Trophoblast cell (in vitro differentiated cells and primary cell): ENCODE data around the gene CD47.

Experiments
- DNase-seq, 2 donors: peaks; one replicate each; pipeline ENCODE4 v3.0.0-alpha.2; 2016
- H2AFZ ChIP-seq: 2 replicates; pipeline ENCODE4 v1.6.1; 2013; ENCODE audit warnings: low read length, moderate library complexity, mild to moderate bottlenecking; ENCODE audit not compliant: insufficient read depth, poor library complexity
- H2AK5ac ChIP-seq: 2 replicates; pipeline ENCODE4 v1.6.1; 2013; ENCODE audit warnings: mild to moderate bottlenecking, low read length
- H2BK120ac ChIP-seq: 2 replicates; pipeline ENCODE4 v1.6.1; 2013; ENCODE audit warnings: low read length, mild to moderate bottlenecking, moderate library complexity; ENCODE audit not compliant: insufficient read depth, poor library complexity
- H2BK12ac ChIP-seq: 2 replicates; pipeline ENCODE4 v1.6.1; 2013; ENCODE audit warnings: mild to moderate bottlenecking, low read length, moderate library complexity
- H2BK5ac ChIP-seq: 2 replicates; pipeline ENCODE4 v1.6.1; 2013; ENCODE audit warnings: low read length, low read depth, moderate library complexity, mild to moderate bottlenecking; ENCODE audit not compliant: poor library complexity
- H3K14ac ChIP-seq: 2 replicates; pipeline ENCODE4 v1.6.1; 2013; ENCODE audit warnings: mild to moderate bottlenecking, low read length
- H3K18ac ChIP-seq: 2 replicates; pipeline ENCODE4 v1.6.1; 2013; ENCODE audit warnings: mild to moderate bottlenecking, low read length
- H3K23ac ChIP-seq: 2 replicates; pipeline ENCODE4 v1.6.1; 2013; ENCODE audit warnings: low read length
- H3K27ac ChIP-seq: 2 replicates; pipeline ENCODE4 v1.5.1; 2013; ENCODE audit warnings: low read depth, mild to moderate bottlenecking, inconsistent platforms, low read length, moderate library complexity
- H3K27me3 ChIP-seq: 2 replicates; pipeline ENCODE4 v1.6.1; 2013; ENCODE audit warnings: inconsistent platforms, mild to moderate bottlenecking, low read length, moderate library complexity; ENCODE audit not compliant: insufficient read depth
- H3K36me3 ChIP-seq, 2 experiments: 1 replicate in 1 of 2; 2 replicates in 1 of 2; pipeline ENCODE4 v1.6.1; 2013; ENCODE audit warnings: low read length in 2 of 2, mild to moderate bottlenecking in 2 of 2, moderate library complexity in 1 of 2; ENCODE audit not compliant: insufficient read depth in 2 of 2, control insufficient read depth in 1 of 2
- H3K4ac ChIP-seq: 2 replicates; pipeline ENCODE4 v1.6.1; 2013; ENCODE audit warnings: low read depth, mild to moderate bottlenecking, low read length, moderate library complexity
- H3K4me1 ChIP-seq, 2 experiments: 1 replicate in 1 of 2; 2 replicates in 1 of 2; pipeline ENCODE4 v1.6.1; 2013; ENCODE audit warnings: low read length in 2 of 2, mild to moderate bottlenecking in 2 of 2, moderate library complexity in 1 of 2; ENCODE audit not compliant: insufficient read depth in 2 of 2, control insufficient read depth in 1 of 2
- H3K4me2 ChIP-seq: 2 replicates; pipeline ENCODE4 v1.6.1; 2013; ENCODE audit warnings: inconsistent platforms, mild to moderate bottlenecking, low read length, moderate library complexity
- H3K4me3 ChIP-seq: 2 replicates; pipeline ENCODE4 v1.5.1; 2013; ENCODE audit warnings: mild to moderate bottlenecking, low read depth, low read length, inconsistent platforms
- H3K79me1 ChIP-seq: one replicate; pipeline ENCODE4 v1.6.1; 2013; ENCODE audit warnings: low read length
- H3K79me2 ChIP-seq: 2 replicates; pipeline ENCODE4 v1.6.1; 2013; ENCODE audit warnings: low read length, mild to moderate bottlenecking; ENCODE audit not compliant: control insufficient read depth, insufficient read depth, poor library complexity
- H3K9ac ChIP-seq: 2 replicates; pipeline ENCODE4 v1.6.1; 2013; ENCODE audit warnings: mild to moderate bottlenecking, low read length
- H3K9me3 ChIP-seq: 2 replicates; pipeline ENCODE4 v1.6.1; 2013; ENCODE audit warnings: low read depth, mild to moderate bottlenecking, control low read depth, inconsistent platforms, low read length; ENCODE audit not compliant: insufficient read depth
- H4K12ac ChIP-seq: 2 replicates; pipeline ENCODE4 v1.6.1; 2013; ENCODE audit warnings: low read depth, mild to moderate bottlenecking, low read length, moderate library complexity
- H4K8ac ChIP-seq: 2 replicates; pipeline ENCODE4 v1.6.1; 2013; ENCODE audit warnings: low read depth, mild to moderate bottlenecking, low read length, moderate library complexity
- H4K91ac ChIP-seq: one replicate; pipeline ENCODE4 v1.6.1; 2013; ENCODE audit warnings: low read depth, mild to moderate bottlenecking, low read length, moderate library complexity
- whole genome bisulfite sequencing: extraction: QIAGEN DNeasy Blood & Tissue Kit; methylation state at CpG from one replicate; pipeline ENCODE4 v1.1.7; 2013; ENCODE audit warnings: missing lambda C conversion rate; ENCODE audit not compliant: insufficient read length, insufficient coverage; ENCODE audit errors: extremely low coverage; 5-methylcytosine and 5-hydroxymethylcytosine counted together

CD47 gene

DNA sequence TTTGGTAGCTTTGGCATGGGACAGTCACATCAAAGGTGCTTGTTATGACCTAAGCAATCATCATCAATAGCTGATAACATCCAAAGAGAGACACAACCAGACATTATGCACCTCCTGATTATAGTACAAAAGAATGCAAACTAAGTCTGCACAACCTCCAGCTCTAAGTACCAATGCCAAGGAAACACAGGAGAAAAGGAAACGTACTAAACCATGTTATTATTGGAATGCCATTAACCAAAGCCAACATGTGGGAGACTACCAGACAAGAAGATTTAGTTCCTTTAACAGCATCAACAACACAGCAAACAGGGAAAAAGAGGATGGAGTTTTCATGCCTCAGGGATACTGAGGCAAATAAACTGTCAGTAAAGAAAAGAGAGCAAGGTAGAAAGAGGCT is 61.4 kb downstream of the CD47 start:
- Histone ChIP-seq H3K23ac (no peak overlapping the region), H3K9me3 (no peaks in the 10 kb centered on the region), H2AFZ (no peak overlapping the region), H4K8ac (no peak overlapping the region), H3K27me3 (no peaks in the 10 kb centered on the region), H3K14ac (no peak overlapping the region), H2BK120ac (no peak overlapping the region), H4K12ac (no peak overlapping the region), H3K36me3 (no peaks in the 10 kb centered on the region), H3K4me1 (peaks cover 5 to 20% of the 10 kb centered on the region in 2 experiments), H4K91ac (no peak overlapping the region), H3K9ac (no peak overlapping the region), H3K27ac (peak overlapping the region; percentile 88), H3K4ac (no peak overlapping the region), H2BK5ac (no peak overlapping the region), H3K79me2 (no peaks in the 10 kb centered on the region), H3K4me2 (no peak overlapping the region), H2BK12ac (no peak overlapping the region), H3K79me1 (peaks cover 22% of the 10 kb centered on the region), H2AK5ac (no peak overlapping the region), H3K4me3 (no peak overlapping the region), H3K18ac (no peak overlapping the region)
- DNase-seq, result no peak
- WGBS, result no CpG with 5 or more reads among the region's 1 CpG

DNA sequence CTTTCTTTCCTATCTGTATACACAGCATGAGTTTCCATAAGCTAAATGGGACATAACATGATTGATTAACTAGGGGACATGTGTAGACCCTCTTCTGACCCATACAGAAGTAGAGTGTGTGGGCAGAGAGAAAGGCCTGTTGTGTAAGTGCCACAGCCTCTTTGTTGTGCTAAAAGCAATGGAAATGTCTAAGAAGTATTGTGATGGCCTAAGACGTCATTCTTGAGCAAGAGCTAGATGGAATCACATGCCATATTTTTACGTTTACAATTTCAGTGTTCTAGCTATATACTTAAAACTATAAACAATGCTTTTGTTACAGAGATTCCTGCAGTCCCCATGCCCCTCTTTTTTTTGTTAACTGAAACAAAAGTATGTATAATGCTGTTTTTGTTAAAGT is 61.9 kb downstream of the CD47 start:
- Histone ChIP-seq H3K4me1 (peaks cover 5 to 20% of the 10 kb centered on the region in 2 experiments), H2BK120ac (peak overlapping the region; percentile 72), H4K12ac (no peak overlapping the region), H3K9ac (no peak overlapping the region), H2AK5ac (no peak overlapping the region), H3K9me3 (no peaks in the 10 kb centered on the region), H3K27me3 (no peaks in the 10 kb centered on the region), H4K91ac (peak overlapping the region; percentile 78), H3K79me2 (no peaks in the 10 kb centered on the region), H2AFZ (no peak overlapping the region), H3K4ac (no peak overlapping the region), H3K27ac (peak overlapping the region; percentile 85), H2BK12ac (peak overlapping the region; percentile 73), H3K14ac (no peak overlapping the region), H3K4me3 (no peak overlapping the region), H3K18ac (no peak overlapping the region), H3K79me1 (peaks cover 25% of the 10 kb centered on the region), H3K4me2 (no peak overlapping the region), H3K36me3 (no peaks in the 10 kb centered on the region), H2BK5ac (peak overlapping the region; percentile 82), H4K8ac (peak overlapping the region; percentile 66), H3K23ac (no peak overlapping the region)
- WGBS, result no CpG with 5 or more reads among the region's 2 CpGs
- DNase-seq, result peak in 1 of 2 donors; percentile 60

DNA sequence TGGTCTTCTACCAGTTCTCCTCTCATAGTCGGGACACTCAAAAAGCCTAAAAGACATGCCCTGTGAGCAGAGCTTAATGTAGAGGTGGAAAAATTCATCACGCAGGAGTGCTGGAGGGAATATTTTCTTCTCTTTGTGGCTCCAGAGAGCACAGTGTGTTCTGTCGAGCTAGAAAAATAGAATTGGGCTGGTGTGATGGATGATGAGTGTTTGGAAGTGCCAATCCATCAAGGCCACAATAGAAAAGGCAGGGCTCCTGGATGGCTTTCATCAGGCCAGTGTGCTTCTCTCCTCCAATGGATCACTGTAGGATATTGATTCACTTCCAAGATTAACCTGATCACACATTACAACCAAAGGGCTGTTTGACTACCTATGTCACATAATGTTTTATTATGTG is 65.7 kb downstream of the CD47 start:
- no peaks in the 10 kb centered on the region for H3K79me2 ChIP-seq
- H3K9ac ChIP-seq, result no peak overlapping the region
- peaks cover 10 to 25% of the 10 kb centered on the region in 2 experiments for H3K4me1 ChIP-seq
- H3K18ac ChIP-seq, result peak overlapping the region; percentile 14
- no peaks in the 10 kb centered on the region for H3K9me3 ChIP-seq
- H3K79me1 ChIP-seq, result peaks cover 39% of the 10 kb centered on the region
- H4K8ac ChIP-seq, result peak overlapping the region; percentile 25
- H3K4me2 ChIP-seq, result no peak overlapping the region
- no peak overlapping the region for H3K23ac ChIP-seq
- peak overlapping the region; percentile 28 for H4K91ac ChIP-seq
- peak overlapping the region; percentile 10 for H2BK5ac ChIP-seq
- H4K12ac ChIP-seq, result no peak overlapping the region
- H3K4ac ChIP-seq, result no peak overlapping the region
- H2AK5ac ChIP-seq, result peak overlapping the region; percentile 90
- H2BK12ac ChIP-seq, result peak overlapping the region; percentile 77
- no peak overlapping the region for H2AFZ ChIP-seq
- WGBS, result no CpG with 5 or more reads among the region's 3 CpGs
- H2BK120ac ChIP-seq, result peak overlapping the region; percentile 80
- H3K14ac ChIP-seq, result peak overlapping the region; percentile 74
- DNase-seq, result no peak
- H3K27ac ChIP-seq, result no peak overlapping the region
- H3K36me3 ChIP-seq, result no peaks in the 10 kb centered on the region
- no peaks in the 10 kb centered on the region for H3K27me3 ChIP-seq
- H3K4me3 ChIP-seq, result no peak overlapping the region

DNA sequence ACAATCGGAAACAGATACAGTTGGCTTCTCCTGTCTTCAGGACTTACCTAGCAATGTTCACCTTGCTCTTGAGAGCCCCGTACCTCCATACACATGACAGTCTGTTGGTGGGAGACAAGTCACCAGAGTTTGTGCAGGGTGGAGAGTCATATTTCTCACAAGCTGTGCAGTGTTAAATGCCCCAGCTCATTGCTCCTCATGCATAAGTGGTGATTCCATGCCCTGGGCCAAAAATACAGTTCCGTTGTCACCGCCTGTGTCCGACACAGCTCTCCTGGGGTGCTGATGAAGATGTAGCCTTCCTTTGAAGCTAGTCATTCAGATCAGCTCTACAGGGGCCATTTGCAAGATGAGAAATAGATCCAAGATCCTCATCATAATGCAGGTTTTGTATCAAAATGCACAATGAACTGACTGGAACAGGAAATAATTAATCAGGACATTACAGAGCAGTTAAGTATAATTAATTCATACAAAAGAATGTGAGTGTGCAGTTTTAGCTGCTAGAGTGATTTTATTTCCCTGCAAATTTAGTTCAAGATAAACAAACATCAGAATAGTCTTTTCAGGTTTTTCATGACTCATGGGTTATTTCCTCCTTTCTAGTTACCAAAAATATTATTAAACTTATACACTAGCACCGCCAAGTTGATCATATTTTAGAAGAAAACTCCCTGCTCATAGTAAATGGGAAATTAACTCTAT is 66.5 kb downstream of the CD47 start:
- peak overlapping the region; percentile 9 for H2BK12ac ChIP-seq
- no peak overlapping the region for H3K27ac ChIP-seq

More for the DNA sequence above, 66.5 kb downstream of the CD47 start:
- Histone ChIP-seq H2BK120ac (peak overlapping the region; percentile 65), H3K23ac (no peak overlapping the region), H3K27me3 (no peaks in the 10 kb centered on the region), H3K36me3 (no peaks in the 10 kb centered on the region), H2AK5ac (no peak overlapping the region), H4K12ac (no peak overlapping the region), H3K4ac (no peak overlapping the region), H3K4me3 (no peak overlapping the region), H3K4me2 (no peak overlapping the region), H2AFZ (no peak overlapping the region), H4K91ac (peak overlapping the region; percentile 28), H3K18ac (peak overlapping the region; percentile 1), H3K9ac (no peak overlapping the region), H3K4me1 (peaks cover 10 to 23% of the 10 kb centered on the region in 2 experiments), H3K79me1 (peaks cover 37% of the 10 kb centered on the region), H3K14ac (no peak overlapping the region), H3K79me2 (no peaks in the 10 kb centered on the region), H4K8ac (no peak overlapping the region), H2BK5ac (no peak overlapping the region), H3K9me3 (no peaks in the 10 kb centered on the region)
- WGBS, result no CpG with 5 or more reads among the region's 6 CpGs
- DNase-seq, result no peak
